HepG2 (cell line): Measurements from ENCODE around the gene GPHN. TPM values are rescaled to one million over a fixed set of nuclear protein-coding genes. Genes with fewer than 3 reads are reported as not detected.

Experiments used
- ATAC-seq: fragments of 200-7000 bp; cut with Tn5 transposase; 3 replicates; pipeline ENCODE4 v1.9.1; 2020; ENCODE audit warnings: mild to moderate bottlenecking, moderate library complexity
- BruUV-seq: library from RNA; stranded (reverse); fragments of 400-500 nt; replicated peaks from 2 replicates; lab custom pipeline; 2021; lab: Mats Ljungman, UMichigan
- CTCF ChIA-PET: fragments of 300-600 bp; formaldehyde crosslinking; extraction: SDS; loops from one replicate; lab custom pipeline; 2021; ENCODE audit warnings: low total read pairs, inconsistent platforms, low intra/inter-chr PET ratio; lab: Yijun Ruan, JAX
- POLR2A ChIA-PET: fragments of 350-600 bp; sonication (Branson Sonifier 250); formaldehyde crosslinking; loops from one replicate; lab custom pipeline; 2020; ENCODE audit warnings: antibody characterized with exemption, inconsistent platforms; lab: Yijun Ruan, JAX
- DNase-seq: peaks from one replicate; pipeline ENCODE4 v3.0.0-alpha.2; 2015; ENCODE audit warnings: low spot score
- FAIRE-seq: peaks from 3 replicates; lab custom pipeline; 2011; peaks lifted over from hg19 to GRCh38; lab: Jason Lieb, UNC
- H2AFZ ChIP-seq: one replicate; pipeline ENCODE4 v1.6.1; 2011; ENCODE audit warnings: low read length, inconsistent platforms
- H3K27ac ChIP-seq: fragments of 300-600 bp; 3 replicates; pipeline ENCODE4 v1.8.0; 2011; ENCODE audit warnings: mixed run types, mild to moderate bottlenecking, mixed read lengths, low read length, inconsistent platforms; ENCODE audit not compliant: insufficient read depth; ENCODE audit errors: extremely low read length
- H3K27me3 ChIP-seq, 2 experiments: fragments of 200-600 bp in 1 of 2; 2 replicates in 1 of 2; 3 replicates in 1 of 2; pipeline versions ENCODE4 v1.6.0 to v1.8.0; 2011; ENCODE audit warnings: low read length in 2 of 2, mild to moderate bottlenecking in 2 of 2, moderate library complexity in 2 of 2, inconsistent platforms in 1 of 2; ENCODE audit not compliant: insufficient read depth in 2 of 2, control insufficient read depth in 1 of 2
- H3K36me3 ChIP-seq, 2 experiments: fragments of 200-600 bp in 1 of 2; replicated peaks in 1 of 2; 2 replicates in 1 of 2; 3 replicates in 1 of 2; pipeline versions ENCODE4 v1.5.1 to v1.8.0; 2011; ENCODE audit warnings: low read length in 2 of 2, inconsistent platforms in 1 of 2; ENCODE audit not compliant: insufficient read depth in 2 of 2, control insufficient read depth in 1 of 2
- H3K4me1 ChIP-seq: 2 replicates; pipeline ENCODE4 v1.5.1; 2012; ENCODE audit warnings: low read length, inconsistent platforms; ENCODE audit not compliant: insufficient read depth
- H3K4me2 ChIP-seq: 2 replicates; pipeline ENCODE4 v1.6.0; 2011; ENCODE audit warnings: low read depth, low read length, inconsistent platforms
- H3K4me3 ChIP-seq, 3 experiments: fragments of 200-600 bp in 1 of 3; sonication (generic), shearing (Covaris generic) in 1 of 3; replicated peaks in 1 of 3; 2 replicates each; pipeline ENCODE4 v1.5.1; 2011 to 2016; ENCODE audit warnings: low read length in 3 of 3, inconsistent platforms in 2 of 3, low read depth in 2 of 3, mild to moderate bottlenecking in 2 of 3, control low read depth in 1 of 3, mixed read lengths in 1 of 3; ENCODE audit not compliant: insufficient read depth in 1 of 3
- H3K79me2 ChIP-seq: one replicate; pipeline ENCODE4 v1.6.1; 2011; ENCODE audit warnings: low read length, inconsistent platforms; ENCODE audit not compliant: insufficient read depth
- H3K9ac ChIP-seq: 2 replicates; pipeline ENCODE4 v1.6.0; 2011; ENCODE audit warnings: mild to moderate bottlenecking, low read depth, low read length, inconsistent platforms; ENCODE audit not compliant: insufficient read depth
- H3K9me3 ChIP-seq: 2 replicates; pipeline ENCODE4 v1.5.1; 2012; ENCODE audit warnings: mild to moderate bottlenecking, low read length
- H4K20me1 ChIP-seq: 2 replicates; pipeline ENCODE4 v1.6.0; 2011; ENCODE audit warnings: inconsistent platforms, mild to moderate bottlenecking, low read length, moderate library complexity; ENCODE audit not compliant: insufficient read depth
- GABPA ChIP-seq, 2 experiments: IDR thresholded peaks; 2 replicates each; pipeline ENCODE4 v1.6.1; 2011 to 2016; ENCODE audit warnings: low read depth in 2 of 2, low read length in 1 of 2, missing biosample characterization in 1 of 2, missing genetic modification characterization in 1 of 2
- HNRNPH1 ChIP-seq: fragments of 200-400 bp; formaldehyde crosslinking; optimal IDR thresholded peaks from 2 replicates; pipeline ENCODE3; 2017; ENCODE audit warnings: mild to moderate bottlenecking, low read depth, low read length
- NFIB ChIP-seq: sonication (generic); formaldehyde crosslinking; IDR thresholded peaks from 2 replicates; pipeline ENCODE4 v1.9.0; 2021; ENCODE audit warnings: missing genetic modification reagents, mild to moderate bottlenecking, borderline replicate concordance
- ZBED4 ChIP-seq: sonication (generic); formaldehyde crosslinking; IDR thresholded peaks from 2 replicates; pipeline ENCODE4 v1.4.0; 2020; ENCODE audit warnings: missing genetic modification reagents, borderline replicate concordance
- ZFYVE20 ChIP-seq: sonication (generic); formaldehyde crosslinking; IDR thresholded peaks from 2 replicates; pipeline ENCODE4 v1.8.0; 2023; ENCODE audit warnings: low read depth, mild to moderate bottlenecking, moderate library complexity, missing genetic modification reagents, borderline replicate concordance
- ZNF816 ChIP-seq: sonication (generic); formaldehyde crosslinking; IDR thresholded peaks from 2 replicates; pipeline ENCODE4 v1.8.0; 2022; ENCODE audit warnings: missing genetic modification reagents, mild to moderate bottlenecking, borderline replicate concordance
- ZNF878 ChIP-seq: sonication (generic); formaldehyde crosslinking; IDR thresholded peaks from 2 replicates; pipeline ENCODE4 v1.8.1; 2023; ENCODE audit warnings: mild to moderate bottlenecking, missing genetic modification reagents, moderate library complexity
- WGBS: methylation state at CpG from one replicate; pipeline ENCODE4 v1.1.6; 2017; ENCODE audit warnings: low lambda C conversion rate; 5-methylcytosine and 5-hydroxymethylcytosine counted together
- in situ Hi-C: cut with HindIII; loops from 2 replicates; pipeline ENCODE4 v1.10.0; 2017; ENCODE audit warnings: low pct_unique_long_range_greater_than_20kb; ENCODE audit not compliant: extremely low pct_ligation_motif_present
- intact Hi-C: fragments of 100-400 bp; cut with micrococcal nuclease; formaldehyde crosslinking; loops from one replicate; pipeline ENCODE4 v1.10.0; 2022; ENCODE audit not compliant: unreplicated experiment
- polyA plus RNA-seq, 8 experiments: library from polyadenylated mRNA; depleted of rRNA in 3 of 8; stranded (reverse) in 7 of 8; unstranded in 1 of 8; fragments of >200 nt; fragmentation: Illumina TruSeq in 4 of 8; extraction: Trizol in 4 of 8; gene quantifications; 2 replicates each; pipeline versions ENCODE4 v1.2.1 to v1.2.3, GENCODE V29; 2011 to 2016; ENCODE audit warnings: low read depth in 4 of 8, missing spikeins in 1 of 8, mixed read lengths in 1 of 8; ENCODE audit not compliant: insufficient read depth in 1 of 8
- total RNA-seq, 5 experiments: library from RNA; depleted of rRNA; stranded (reverse); fragments of >200 nt; fragmentation: Illumina TruSeq; extraction: Trizol; gene quantifications; 2 replicates each; pipeline ENCODE4 v1.2.3, GENCODE V29; 2016; ENCODE audit warnings: low read depth in 1 of 5
- TF ChIP-seq, protein P1 (sequence below): IDR thresholded peaks from 2 replicates; pipeline ENCODE4 v1.6.1; 2016
- TF ChIP-seq, protein P2 (sequence below): sonication (generic); formaldehyde crosslinking; IDR thresholded peaks from 2 replicates; pipeline ENCODE4 v1.4.0; 2020; ENCODE audit warnings: missing genetic modification reagents, borderline replicate concordance

Gene GPHN
- total and polyA plus RNA-seq, 2 of the 13 experiments (the other 11 are each of a cell fraction or from before 2014, with no cell fraction given): 12.7 to 19.2 TPM

DNA sequence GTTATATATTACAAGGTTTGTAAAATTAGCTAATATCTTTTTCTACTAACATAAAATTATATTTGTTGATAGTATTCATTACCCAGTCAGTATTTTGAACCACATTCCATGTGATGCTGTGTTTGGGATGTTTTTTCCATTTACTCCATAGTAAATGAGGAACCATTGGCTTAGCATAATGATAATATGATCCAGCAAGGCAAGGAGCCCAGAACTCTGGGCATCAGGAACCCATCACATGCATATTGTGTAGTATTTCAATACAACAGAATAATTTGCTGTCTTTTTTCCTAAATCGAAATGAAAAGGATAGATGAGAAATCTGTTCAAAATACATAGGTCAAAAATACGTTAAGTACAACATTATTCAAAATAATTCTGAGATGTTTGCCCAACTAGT, 632.6 kb downstream of the GPHN start:
- intact Hi-C loops: no loop called here

More for the DNA sequence above, 632.6 kb downstream of the GPHN start:
- H4K20me1 ChIP-seq: no peaks in the 10 kb centered on the region
- ChIA-PET CTCF (no interaction called here), POLR2A (no interaction called here)
- in situ Hi-C loops: no loop called here
- no peak overlapping the region for H3K4me3 ChIP-seq
- no peaks in the 10 kb centered on the region for H3K27me3 ChIP-seq
- no peak overlapping the region for H3K9ac ChIP-seq
- no peaks in the 10 kb centered on the region for H3K4me1 ChIP-seq
- H3K36me3 ChIP-seq: peaks cover 0 to 6% of the 10 kb centered on the region in 2 experiments; a peak in 1 of 5 replicates
- ATAC-seq (no peak), DNase-seq (no peak), FAIRE-seq (no peak)
- H2AFZ ChIP-seq: no peak overlapping the region
- TF ChIP-seq ZFYVE20 (CRISPR knock-in tag) (no peak), ZBED4 (no peak), HNRNPH1 (no peak), ZNF878 (CRISPR knock-in tag) (no peak), ZNF816 (CRISPR knock-in tag) (no peak), GABPA (IDR thresholded peaks at IDR 0.05; ENCODE audit: low read depth, low read length) (no peak), GABPA (CRISPR knock-in tag; IDR thresholded peaks at IDR 0.05; ENCODE audit: low read depth) (no peak), NFIB (CRISPR knock-in tag) (no peak)
- TF ChIP-seq, protein P1, sequence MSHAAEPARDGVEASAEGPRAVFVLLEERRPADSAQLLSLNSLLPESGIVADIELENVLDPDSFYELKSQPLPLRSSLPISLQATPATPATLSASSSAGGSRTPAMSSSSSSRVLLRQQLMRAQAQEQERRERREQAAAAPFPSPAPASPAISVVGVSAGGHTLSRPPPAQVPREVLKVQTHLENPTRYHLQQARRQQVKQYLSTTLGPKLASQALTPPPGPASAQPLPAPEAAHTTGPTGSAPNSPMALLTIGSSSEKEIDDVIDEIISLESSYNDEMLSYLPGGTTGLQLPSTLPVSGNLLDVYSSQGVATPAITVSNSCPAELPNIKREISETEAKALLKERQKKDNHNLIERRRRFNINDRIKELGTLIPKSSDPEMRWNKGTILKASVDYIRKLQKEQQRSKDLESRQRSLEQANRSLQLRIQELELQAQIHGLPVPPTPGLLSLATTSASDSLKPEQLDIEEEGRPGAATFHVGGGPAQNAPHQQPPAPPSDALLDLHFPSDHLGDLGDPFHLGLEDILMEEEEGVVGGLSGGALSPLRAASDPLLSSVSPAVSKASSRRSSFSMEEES (CRISPR knock-in tag): no peak
- TF ChIP-seq, protein P2, sequence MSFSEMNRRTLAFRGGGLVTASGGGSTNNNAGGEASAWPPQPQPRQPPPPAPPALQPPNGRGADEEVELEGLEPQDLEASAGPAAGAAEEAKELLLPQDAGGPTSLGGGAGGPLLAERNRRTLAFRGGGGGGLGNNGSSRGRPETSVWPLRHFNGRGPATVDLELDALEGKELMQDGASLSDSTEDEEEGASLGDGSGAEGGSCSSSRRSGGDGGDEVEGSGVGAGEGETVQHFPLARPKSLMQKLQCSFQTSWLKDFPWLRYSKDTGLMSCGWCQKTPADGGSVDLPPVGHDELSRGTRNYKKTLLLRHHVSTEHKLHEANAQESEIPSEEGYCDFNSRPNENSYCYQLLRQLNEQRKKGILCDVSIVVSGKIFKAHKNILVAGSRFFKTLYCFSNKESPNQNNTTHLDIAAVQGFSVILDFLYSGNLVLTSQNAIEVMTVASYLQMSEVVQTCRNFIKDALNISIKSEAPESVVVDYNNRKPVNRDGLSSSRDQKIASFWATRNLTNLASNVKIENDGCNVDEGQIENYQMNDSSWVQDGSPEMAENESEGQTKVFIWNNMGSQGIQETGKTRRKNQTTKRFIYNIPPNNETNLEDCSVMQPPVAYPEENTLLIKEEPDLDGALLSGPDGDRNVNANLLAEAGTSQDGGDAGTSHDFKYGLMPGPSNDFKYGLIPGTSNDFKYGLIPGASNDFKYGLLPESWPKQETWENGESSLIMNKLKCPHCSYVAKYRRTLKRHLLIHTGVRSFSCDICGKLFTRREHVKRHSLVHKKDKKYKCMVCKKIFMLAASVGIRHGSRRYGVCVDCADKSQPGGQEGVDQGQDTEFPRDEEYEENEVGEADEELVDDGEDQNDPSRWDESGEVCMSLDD (CRISPR knock-in tag): no peak
- H3K9me3 ChIP-seq: no peaks in the 10 kb centered on the region
- over 99% methylated on average over 2 of the region's 2 CpGs for WGBS
- BruUV-seq: no TSS peak
- no peak overlapping the region for H3K27ac ChIP-seq
- H3K79me2 ChIP-seq: no peaks in the 10 kb centered on the region
- no peak overlapping the region for H3K4me2 ChIP-seq
